Subcutaneous adipose tissue (tissue), 4 donors: ENCODE measurements around the gene ACRBP. TPM values are rescaled to one million over a fixed set of nuclear protein-coding genes. Genes with fewer than 3 reads are reported as not detected.

ENCODE experiments used
- total RNA-seq, 4 donors: library from RNA; depleted of rRNA; stranded (reverse); fragments of >200 nt; gene quantifications; one replicate each; pipeline ENCODE4 v1.1.0, GENCODE V29; 2016
- TF ChIP-seq, protein P1 (sequence below): fragments of 450-650 bp; IDR thresholded peaks from one replicate; pipeline ENCODE4 v1.5.1; 2016; ENCODE audit warnings: low read depth, mild to moderate bottlenecking, control low read depth, antibody characterized with exemption, moderate library complexity

The ACRBP gene
- total RNA-seq, 4 donors from 2014 or later = 2.4 to 4.9 (median 2.4) TPM; not detected in 1

DNA sequence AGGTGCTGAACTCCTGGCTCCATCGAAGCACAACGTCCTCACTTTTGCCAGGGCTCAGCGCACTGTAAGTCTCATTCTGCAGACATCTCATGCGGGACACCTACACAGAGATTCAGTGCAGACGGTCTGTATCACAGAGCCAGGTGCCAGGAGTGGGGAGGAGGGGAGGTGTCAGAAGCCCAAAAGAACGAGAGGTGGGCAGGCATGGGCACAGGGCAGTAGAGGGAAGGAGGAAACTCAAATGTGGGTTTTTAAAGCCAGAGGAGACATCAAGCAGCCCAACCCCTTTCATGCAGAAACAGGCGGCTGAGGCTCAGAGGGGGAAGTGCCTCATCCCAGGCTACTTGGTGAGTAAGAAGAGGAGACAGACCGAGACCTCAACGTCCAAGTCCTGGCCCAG lies 8.9 kb downstream of the ACRBP start:
- TF ChIP-seq, protein P1, sequence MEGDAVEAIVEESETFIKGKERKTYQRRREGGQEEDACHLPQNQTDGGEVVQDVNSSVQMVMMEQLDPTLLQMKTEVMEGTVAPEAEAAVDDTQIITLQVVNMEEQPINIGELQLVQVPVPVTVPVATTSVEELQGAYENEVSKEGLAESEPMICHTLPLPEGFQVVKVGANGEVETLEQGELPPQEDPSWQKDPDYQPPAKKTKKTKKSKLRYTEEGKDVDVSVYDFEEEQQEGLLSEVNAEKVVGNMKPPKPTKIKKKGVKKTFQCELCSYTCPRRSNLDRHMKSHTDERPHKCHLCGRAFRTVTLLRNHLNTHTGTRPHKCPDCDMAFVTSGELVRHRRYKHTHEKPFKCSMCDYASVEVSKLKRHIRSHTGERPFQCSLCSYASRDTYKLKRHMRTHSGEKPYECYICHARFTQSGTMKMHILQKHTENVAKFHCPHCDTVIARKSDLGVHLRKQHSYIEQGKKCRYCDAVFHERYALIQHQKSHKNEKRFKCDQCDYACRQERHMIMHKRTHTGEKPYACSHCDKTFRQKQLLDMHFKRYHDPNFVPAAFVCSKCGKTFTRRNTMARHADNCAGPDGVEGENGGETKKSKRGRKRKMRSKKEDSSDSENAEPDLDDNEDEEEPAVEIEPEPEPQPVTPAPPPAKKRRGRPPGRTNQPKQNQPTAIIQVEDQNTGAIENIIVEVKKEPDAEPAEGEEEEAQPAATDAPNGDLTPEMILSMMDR = no peak

DNA sequence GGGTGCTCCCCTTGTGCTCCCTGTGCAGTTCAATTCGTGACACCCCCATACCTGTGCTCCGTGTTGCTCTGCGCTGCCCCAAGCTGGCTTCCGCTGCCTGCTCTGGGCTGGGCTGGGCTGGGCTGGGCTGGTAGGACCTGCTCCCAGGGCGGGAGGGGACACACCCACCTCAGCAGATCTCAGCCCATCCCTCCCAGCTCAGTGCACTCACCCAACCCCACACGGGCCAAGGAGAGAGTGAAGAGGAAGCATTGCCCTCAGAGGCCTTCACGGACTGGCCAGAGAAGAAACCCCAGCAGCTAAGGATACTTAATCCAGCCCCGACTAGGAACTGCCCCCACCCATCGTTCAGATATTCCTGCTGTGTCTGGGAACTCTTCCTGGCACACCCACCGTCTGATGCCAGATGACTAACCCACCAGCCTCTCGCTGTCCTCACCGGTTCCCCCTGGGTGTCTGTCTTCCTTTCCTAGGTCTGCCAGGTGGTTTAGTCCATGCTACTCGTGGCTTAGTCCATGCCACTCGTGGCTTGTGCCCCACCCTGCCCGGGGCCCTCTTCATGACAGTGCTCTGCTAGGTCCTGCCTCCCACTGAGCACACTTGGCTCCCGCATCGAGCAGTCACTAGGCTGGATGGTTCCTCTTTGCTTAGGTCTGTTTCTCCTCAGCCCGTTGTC lies 11.2 kb downstream of the ACRBP start, which contains the start of gene LPAR5:
TSS of gene LPAR5 (minus strand) at position 104 of the 676 bp plus-strand sequence. CDS start 14,711 bp downstream, outside the sequence.
- TF ChIP-seq, protein P1 = no peak

DNA sequence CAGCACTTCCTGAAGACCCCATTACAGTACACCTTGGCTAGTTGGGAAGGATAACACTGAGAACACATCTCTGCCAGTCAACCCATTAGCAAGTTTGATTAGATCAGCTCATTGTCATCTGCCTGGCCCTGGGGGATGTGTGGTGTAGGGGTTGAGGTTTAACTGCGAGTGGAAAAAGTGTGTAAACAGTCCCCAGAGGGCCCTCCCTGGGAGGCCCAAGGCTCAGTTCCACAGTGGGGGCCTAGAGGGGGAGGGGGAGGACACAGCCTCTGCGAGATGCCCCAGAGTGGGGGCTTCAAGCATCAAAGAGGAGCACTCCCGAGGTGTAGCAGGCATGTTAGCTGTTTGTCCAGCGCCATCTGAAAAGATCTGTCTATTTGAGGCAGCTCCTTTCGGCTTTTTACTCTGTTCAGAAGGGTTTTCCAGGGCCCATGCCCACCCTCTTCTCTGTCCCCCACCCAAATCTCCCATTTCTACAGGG lies 11.8 kb downstream of the ACRBP start:
- TF ChIP-seq, protein P1 = no peak

DNA sequence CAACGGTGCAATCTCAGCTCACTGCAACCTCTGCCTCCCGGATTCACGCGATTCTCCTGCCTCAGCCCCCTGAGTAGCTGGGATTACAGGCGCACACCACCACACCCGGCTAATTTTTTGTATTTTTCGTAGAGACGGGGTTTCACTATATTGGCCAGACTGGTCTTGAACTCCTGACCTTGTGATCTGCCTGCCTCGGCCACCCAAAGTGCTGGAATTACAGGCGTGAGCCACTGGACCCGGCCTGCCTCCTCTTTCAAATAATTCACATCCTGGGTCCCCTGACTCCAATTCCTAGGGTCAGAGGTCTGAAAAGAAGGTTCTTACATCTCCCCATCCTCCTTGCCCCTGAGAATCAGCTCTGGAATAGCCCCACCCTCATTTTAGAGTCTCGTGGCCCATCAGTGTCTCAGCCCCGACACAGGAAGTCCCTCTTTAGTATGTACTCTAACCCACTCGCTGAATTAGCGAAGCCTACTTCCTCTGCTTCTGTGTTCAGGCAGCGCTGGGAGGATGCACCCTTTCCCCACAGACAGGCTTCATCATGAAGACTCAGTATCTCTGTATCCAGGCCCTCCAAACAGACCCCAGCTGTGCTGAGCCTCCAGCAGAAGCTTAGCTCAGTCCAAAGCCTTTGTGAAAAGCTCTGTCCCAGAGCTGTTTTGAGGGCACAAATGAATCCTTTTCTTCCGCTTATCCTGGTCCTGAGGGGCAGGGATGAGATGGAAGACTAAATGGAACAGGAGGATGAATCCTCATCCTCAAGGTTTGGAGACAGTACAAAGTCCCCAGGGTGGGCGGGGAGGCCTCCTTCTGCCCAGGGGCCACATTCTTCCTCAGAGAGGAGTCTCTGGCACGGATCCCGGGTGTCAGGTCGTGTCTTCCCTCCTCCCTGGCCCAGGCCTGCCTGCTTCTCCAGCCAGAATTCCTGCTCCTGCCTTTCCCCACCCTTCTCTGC lies 14.9 kb downstream of the ACRBP start:
- TF ChIP-seq, protein P1 = no peak

DNA sequence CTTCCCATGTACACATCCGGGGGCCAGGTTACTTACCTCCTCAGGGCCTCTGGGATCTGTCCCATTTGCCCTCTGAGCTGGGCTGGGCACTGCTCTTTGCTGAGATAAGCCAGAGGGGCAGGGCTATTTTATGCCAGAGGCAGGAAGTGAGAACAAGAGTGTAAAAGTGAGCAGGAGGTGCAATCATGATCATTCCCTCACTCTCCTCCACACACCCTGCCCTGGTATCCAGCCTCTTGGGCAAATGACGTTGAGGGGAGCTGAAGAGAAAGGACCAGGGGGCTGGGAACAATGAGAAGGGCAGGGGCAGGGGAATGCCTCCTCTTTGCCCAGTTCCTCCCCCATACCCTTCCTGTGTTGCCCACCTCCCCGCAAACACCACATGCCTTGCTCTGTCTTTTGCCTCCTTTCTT lies 15.7 kb downstream of the ACRBP start:
- TF ChIP-seq, protein P1 = no peak

DNA sequence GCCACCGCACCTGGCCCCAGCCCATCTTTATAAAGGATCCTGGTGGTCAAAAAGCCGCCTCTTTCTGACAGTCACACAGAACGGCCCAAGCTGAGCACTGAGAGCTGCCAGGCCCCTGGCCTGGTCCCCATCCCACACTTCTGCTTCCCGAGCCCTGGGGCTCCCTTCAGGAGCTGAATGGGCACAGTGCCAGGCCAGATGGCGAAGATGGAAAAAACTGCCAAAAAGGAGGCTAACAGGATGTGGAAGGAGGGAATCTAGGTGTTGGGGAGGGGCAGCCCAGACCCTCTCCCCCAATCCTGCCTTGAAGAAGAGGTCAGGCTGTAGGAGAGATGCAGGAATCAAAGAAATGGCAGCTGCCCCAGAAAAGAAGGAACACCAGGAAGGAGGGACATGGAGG lies 16.5 kb downstream of the ACRBP start:
- TF ChIP-seq, protein P1 = no peak

DNA sequence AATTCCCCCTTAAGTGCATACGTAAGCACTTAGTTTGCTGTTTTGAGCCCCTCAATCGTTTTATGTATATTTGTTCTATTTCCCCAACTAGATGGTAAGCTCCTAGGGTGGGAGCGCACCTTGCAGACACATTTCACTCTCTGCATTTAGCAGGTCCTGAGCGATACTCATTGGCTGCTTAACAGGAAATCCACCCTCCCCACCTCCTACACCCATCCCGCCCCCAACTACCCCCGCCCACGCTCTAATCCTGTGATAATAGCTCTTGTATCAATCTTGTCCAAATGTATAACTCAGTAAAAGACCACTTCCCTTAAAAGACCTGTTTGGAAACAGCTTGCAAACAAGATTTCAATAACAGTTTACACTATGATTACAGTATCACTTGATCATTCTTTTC lies 19.6 kb downstream of the ACRBP start:
- TF ChIP-seq, protein P1 = no peak
